GM12878 (cell line): ENCODE data around the gene MGAT5. TPM values are rescaled to one million over a fixed set of nuclear protein-coding genes. Genes with fewer than 3 reads are reported as not detected.

Experiments
- ATAC-seq: fragments of 200-7000 bp; cut with Tn5 transposase; 3 replicates; pipeline ENCODE4 v1.9.1; 2020; ENCODE audit warnings: mild to moderate bottlenecking, moderate library complexity
- BruUV-seq: library from RNA; stranded (reverse); fragments of 400-500 nt; replicated peaks from 2 replicates; lab custom pipeline; 2021; lab: Mats Ljungman, UMichigan
- CTCF ChIA-PET: fragments of 300-600 bp; sonication (Branson Sonifier 250); formaldehyde crosslinking; extraction: SDS; loops from one replicate; lab custom pipeline; 2021; ENCODE audit warnings: inconsistent platforms; lab: Yijun Ruan, JAX
- POLR2A ChIA-PET: fragments of 350-600 bp; formaldehyde crosslinking; extraction: SDS; loops from one replicate; lab custom pipeline; 2021; ENCODE audit warnings: inconsistent platforms; lab: Charles Lee
- RAD21 ChIA-PET: fragments of 300-600 bp; sonication (Branson Sonifier 250); formaldehyde crosslinking; loops from one replicate; lab custom pipeline; 2023; ENCODE audit warnings: antibody characterized with exemption; ENCODE audit not compliant: unreplicated experiment; lab: Charles Lee
- SMC1A ChIA-PET: fragments of 300-600 bp; sonication (Branson Sonifier 250); formaldehyde crosslinking; loops from one replicate; lab custom pipeline; 2023; ENCODE audit not compliant: unreplicated experiment, uncharacterized antibody; lab: Charles Lee
- DNase-seq: peaks from one replicate; pipeline ENCODE4 v3.0.0-alpha.2; 2011; ENCODE audit warnings: low read depth, low spot score
- FAIRE-seq: peaks from 3 replicates; lab custom pipeline; 2011; peaks lifted over from hg19 to GRCh38; lab: Jason Lieb, UNC
- H2AFZ ChIP-seq: 2 replicates; pipeline ENCODE4 v1.6.0; 2011; ENCODE audit warnings: low read depth, low read length, control low read depth; ENCODE audit not compliant: control insufficient read depth
- H3K27ac ChIP-seq: 2 replicates; pipeline ENCODE4 v1.5.1; 2011; ENCODE audit warnings: control low read depth; ENCODE audit not compliant: control insufficient read depth, insufficient read depth
- H3K27me3 ChIP-seq, 2 experiments: replicated peaks in 1 of 2; 2 replicates each; pipeline versions ENCODE4 v1.6.0 to v1.6.1; 2011; ENCODE audit warnings: low read length in 1 of 2; ENCODE audit not compliant: control insufficient read depth in 2 of 2, insufficient read depth in 2 of 2
- H3K36me3 ChIP-seq, 2 experiments: 2 replicates each; pipeline ENCODE4 v1.5.1; 2011; ENCODE audit warnings: low read length in 1 of 2; ENCODE audit not compliant: control insufficient read depth in 2 of 2, insufficient read depth in 2 of 2
- H3K4me1 ChIP-seq: 2 replicates; pipeline ENCODE4 v1.6.1; 2011; ENCODE audit warnings: mild to moderate bottlenecking, low read length, moderate library complexity, mixed read lengths; ENCODE audit not compliant: control insufficient read depth, insufficient read depth
- H3K4me2 ChIP-seq: 2 replicates; pipeline ENCODE4 v1.6.0; 2011; ENCODE audit warnings: control low read depth; ENCODE audit not compliant: control insufficient read depth, insufficient read depth
- H3K4me3 ChIP-seq: fragments of 200-600 bp; sonication (generic); 2 replicates; pipeline ENCODE4 v1.5.1; 2016
- H3K79me2 ChIP-seq: 2 replicates; pipeline ENCODE4 v1.6.0; 2011; ENCODE audit warnings: low read length; ENCODE audit not compliant: control insufficient read depth, insufficient read depth
- H3K9ac ChIP-seq: 2 replicates; pipeline ENCODE4 v1.8.0; 2011; ENCODE audit warnings: low read length, control low read depth, mixed read lengths; ENCODE audit not compliant: control insufficient read depth, insufficient read depth
- H3K9me3 ChIP-seq: replicated peaks from 3 replicates; pipeline ENCODE4 v1.5.1; 2011; ENCODE audit warnings: mild to moderate bottlenecking, low read length; ENCODE audit not compliant: control insufficient read depth, insufficient read depth
- H4K20me1 ChIP-seq: 2 replicates; pipeline ENCODE4 v1.6.0; 2011; ENCODE audit not compliant: control insufficient read depth, insufficient read depth
- CREB1 ChIP-seq: IDR thresholded peaks from 2 replicates; pipeline ENCODE4 v1.6.1; 2012; ENCODE audit warnings: low read depth, mild to moderate bottlenecking, inconsistent platforms
- ETV6 ChIP-seq, 2 experiments: fragments of 450-650 bp in 1 of 2; IDR thresholded peaks in 1 of 2; conservative IDR thresholded peaks in 1 of 2; 2 replicates each; pipeline ENCODE4 v1.6.1; 2014; ENCODE audit warnings: antibody characterized with exemption in 1 of 2, borderline replicate concordance in 1 of 2, low read depth in 1 of 2, mild to moderate bottlenecking in 1 of 2, moderate library complexity in 1 of 2
- MEF2B ChIP-seq: fragments of 450-650 bp; IDR thresholded peaks from 2 replicates; pipeline ENCODE4 v1.6.1; 2018; ENCODE audit warnings: mild to moderate bottlenecking, moderate library complexity; ENCODE audit not compliant: partially characterized antibody, poor library complexity, severe bottlenecking
- NFYB ChIP-seq: IDR thresholded peaks from 2 replicates; pipeline ENCODE4 v1.6.1; 2011; ENCODE audit warnings: low read depth, mild to moderate bottlenecking, low read length, improper control_type of control experiment, moderate library complexity; ENCODE audit not compliant: insufficient read depth
- WGBS: methylation state at CpG from one replicate; pipeline ENCODE4 v1.1.6; 2016; ENCODE audit warnings: low lambda C conversion rate; ENCODE audit not compliant: insufficient replicate concordance, insufficient coverage; ENCODE audit errors: missing lambda C conversion rate; 5-methylcytosine and 5-hydroxymethylcytosine counted together
- in situ Hi-C: fragments of 300-500 bp; cut with MboI; formaldehyde crosslinking; loops from 9 replicates; pipeline ENCODE4 v1.14.3; 2018; ENCODE audit warnings: mixed read lengths
- intact Hi-C: fragments of 100-400 bp; cut with micrococcal nuclease; formaldehyde crosslinking; loops from one replicate; pipeline ENCODE4 v1.14.2; 2022; ENCODE audit not compliant: unreplicated experiment
- polyA plus RNA-seq, 11 experiments: library from polyadenylated mRNA; depleted of rRNA in 4 of 11; unstranded in 6 of 11; stranded (reverse) in 5 of 11; fragments of >200 nt; fragmentation: Nextera tagmentation in 4 of 11; fragmentation: Illumina TruSeq in 1 of 11; extraction: Ambion mirVana in 4 of 11; extraction: Trizol in 1 of 11; gene quantifications; 1 replicate in 1 of 11; 2 replicates in 10 of 11; pipeline versions ENCODE4 v1.2.1 to v1.2.3, GENCODE V29; 2011 to 2016; ENCODE audit warnings: inconsistent platforms in 2 of 11, missing spikeins in 2 of 11, low read depth in 1 of 11
- total RNA-seq, 4 experiments: library from RNA; depleted of rRNA in 3 of 4; stranded (reverse); fragments of >200 nt in 3 of 4; fragmentation: Illumina TruSeq in 1 of 4; extraction: Trizol in 1 of 4; gene quantifications; 2 replicates each; pipeline versions ENCODE4 v1.2.1 to v1.2.3, GENCODE V29; 2013 to 2021
- TF ChIP-seq, protein P1 (sequence below): fragments of 450-650 bp; IDR thresholded peaks from 2 replicates; pipeline ENCODE4 v1.6.1; 2016; ENCODE audit warnings: mild to moderate bottlenecking

The MGAT5 gene
- total and polyA plus RNA-seq, 10 of the 15 experiments (the other 5 are each of a cell fraction or from before 2014, with no cell fraction given), result 4.9 to 104 (median 36.2) TPM

DNA sequence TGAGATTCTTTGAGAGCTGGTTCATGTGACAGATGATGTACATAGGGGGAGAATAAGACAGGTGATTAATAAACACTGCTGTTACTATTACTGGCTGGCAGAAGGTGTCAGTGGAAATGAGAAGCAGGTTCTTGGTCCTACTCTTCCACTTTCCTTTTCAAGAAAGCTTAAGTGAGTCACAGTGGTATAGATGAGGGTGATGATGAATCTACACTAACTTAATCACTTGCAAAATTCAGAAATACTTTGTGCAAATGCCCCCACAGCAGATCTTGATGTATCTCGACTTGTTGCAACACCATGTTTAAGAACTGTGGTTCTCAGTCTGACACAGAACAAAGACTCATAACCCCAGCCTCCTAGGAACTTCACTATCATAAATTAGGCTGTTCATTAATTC, 35.9 kb upstream of the MGAT5 start:
- TF ChIP-seq MEF2B (peak; percentile 21), ETV6 (conservative IDR thresholded peaks at IDR 0.05 in 1 of 2, IDR thresholded peaks at IDR 0.05 in 1 of 2; ENCODE audit: borderline replicate concordance in 1 of 2, low read depth in 1 of 2) (peak in 1 of 2 experiments; percentile 33; a peak in 1 of 4 replicates), CREB1 (no peak), NFYB (0 out of 2 replicates have a peak, but pooled peaks have one; percentile 12)
- TF ChIP-seq, protein P1, sequence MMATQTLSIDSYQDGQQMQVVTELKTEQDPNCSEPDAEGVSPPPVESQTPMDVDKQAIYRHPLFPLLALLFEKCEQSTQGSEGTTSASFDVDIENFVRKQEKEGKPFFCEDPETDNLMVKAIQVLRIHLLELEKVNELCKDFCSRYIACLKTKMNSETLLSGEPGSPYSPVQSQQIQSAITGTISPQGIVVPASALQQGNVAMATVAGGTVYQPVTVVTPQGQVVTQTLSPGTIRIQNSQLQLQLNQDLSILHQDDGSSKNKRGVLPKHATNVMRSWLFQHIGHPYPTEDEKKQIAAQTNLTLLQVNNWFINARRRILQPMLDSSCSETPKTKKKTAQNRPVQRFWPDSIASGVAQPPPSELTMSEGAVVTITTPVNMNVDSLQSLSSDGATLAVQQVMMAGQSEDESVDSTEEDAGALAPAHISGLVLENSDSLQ, result peak; percentile 61; the same call in 1 of the 2 replicates
- BruUV-seq, result no TSS peak
- H3K79me2 ChIP-seq, result peaks cover 84% of the 10 kb centered on the region
- POLR2A ChIA-PET, result no interaction called here
- H3K4me3 ChIP-seq, result no peak overlapping the region
- H3K9me3 ChIP-seq, result no peaks in the 10 kb centered on the region; the same call in 2 of the 3 replicates
- SMC1A ChIA-PET, result interaction anchor here (0.6 to 4.7 kb wide), 8 partner anchors 12 to 69 kb away, joined by 3 to 43 read pairs (median 4); no protein-coding TSS in a partner anchor
- CTCF ChIA-PET, result interaction anchor here (1.0 to 6.7 kb wide), 5 partner anchors 9 to 194 kb away, joined by 3 to 62 read pairs (median 4); no protein-coding TSS in a partner anchor
- no peaks in the 10 kb centered on the region for H3K27me3 ChIP-seq
- ATAC-seq (peak; percentile 88), FAIRE-seq (no peak), DNase-seq (no peak)
- peak overlapping the region; percentile 78 for H3K4me2 ChIP-seq
- intact Hi-C loops (no loop called here), in situ Hi-C loops (no loop called here)
- peaks cover 38% of the 10 kb centered on the region for H3K4me1 ChIP-seq
- H2AFZ ChIP-seq, result no peak overlapping the region
- H3K36me3 ChIP-seq, result no peaks in the 10 kb centered on the region; a peak in 3 of 4 replicates
- H3K27ac ChIP-seq, result peak overlapping the region; percentile 70
- H3K9ac ChIP-seq, result no peak overlapping the region
- RAD21 ChIA-PET, result interaction anchor here (1.0 to 3.7 kb wide), 3 partner anchors 11 to 99 kb away, joined by 3 to 23 read pairs (median 5); no protein-coding TSS in a partner anchor
- H4K20me1 ChIP-seq, result no peaks in the 10 kb centered on the region
- 39% methylated on average over 1 of the region's 1 CpG for WGBS
